ENCODE results near the gene ZNF500. TPM values are rescaled to one million over a fixed set of nuclear protein-coding genes. Genes with fewer than 3 reads are reported as not detected.

ZNF500 gene
- polyA plus RNA-seq, 1 of the 3 experiments (the other 2 are of a cell fraction) = 6.3 TPM

DNA sequence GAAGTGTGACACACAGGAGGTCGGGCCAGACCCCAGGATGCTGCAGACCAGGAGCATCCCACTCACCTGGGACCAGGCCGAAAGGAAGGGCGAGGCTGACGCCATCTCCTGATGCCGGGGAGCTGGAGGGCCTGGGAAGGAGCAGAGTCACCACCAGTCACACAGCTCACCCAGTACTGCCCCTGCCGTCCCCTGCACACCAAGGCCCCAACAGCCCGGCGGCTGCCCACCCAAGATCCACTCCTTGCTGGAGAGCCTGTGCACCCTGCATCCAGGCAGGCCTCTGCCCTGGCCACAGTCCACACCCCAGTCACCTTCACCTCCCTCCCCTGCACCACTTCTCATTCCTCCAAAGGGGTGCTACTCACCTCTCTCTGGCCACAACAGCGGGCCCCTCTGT lies 4.8 kb downstream of the ZNF500 start:
- Histone ChIP-seq H3K4me1 (ENCODE audit: control insufficient read depth in 1 of 2, insufficient read depth in 2 of 2, low read depth in 1 of 2, low read length in 1 of 2) (peaks cover 5 to 9% of the 10 kb centered on the region in 2 experiments; a peak in 2 of 4 replicates), H3K36me3 (replicated peaks in 1 of 2; ENCODE audit: control insufficient read depth in 1 of 2, insufficient read depth in 2 of 2, low read length in 1 of 2) (peaks cover 15 to 45% of the 10 kb centered on the region in 2 experiments)
- WGBS (ENCODE audit: low lambda C conversion rate) = 91% methylated on average over 7 of the region's 9 CpGs

DNA sequence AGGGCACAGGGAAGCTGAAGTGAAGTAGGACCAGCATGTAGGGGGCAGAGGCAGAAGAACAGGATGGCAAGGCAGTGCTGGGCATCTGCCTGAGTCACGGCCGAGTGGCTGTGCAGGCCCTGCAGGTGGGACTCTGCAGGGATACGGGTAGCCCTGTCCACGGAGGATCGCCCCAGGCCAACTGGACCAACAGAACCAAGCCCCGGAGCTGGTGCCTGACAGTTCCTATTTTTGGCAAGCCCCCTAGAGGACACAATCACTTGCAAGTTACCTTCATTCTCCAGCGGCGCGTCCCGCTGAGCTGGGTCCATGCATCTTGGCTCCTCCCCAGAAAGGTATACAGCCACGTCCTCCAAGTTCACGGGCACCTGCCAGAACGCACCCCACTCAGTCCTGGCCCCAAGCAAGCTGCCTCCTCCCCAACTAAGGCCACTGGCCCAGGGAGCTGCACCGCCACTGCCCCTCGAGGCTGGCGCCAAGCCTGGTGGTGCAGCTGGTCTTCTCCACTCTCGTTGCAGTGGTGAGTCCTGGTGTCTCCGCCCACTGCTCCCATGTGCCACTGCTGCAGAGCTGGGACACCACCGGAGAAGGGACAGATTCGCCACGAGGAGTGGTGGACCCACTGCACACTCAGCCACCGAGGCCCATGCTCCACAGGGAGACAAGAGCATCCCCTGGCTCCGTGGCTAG lies 6.6 kb downstream of the ZNF500 start:
- H3K36me3 ChIP-seq (replicated peaks in 1 of 2; ENCODE audit: control insufficient read depth in 1 of 2, insufficient read depth in 2 of 2, low read length in 1 of 2) = peaks cover 32 to 50% of the 10 kb centered on the region in 2 experiments
- peaks cover 3% of the 10 kb centered on the region for H3F3A ChIP-seq (replicated peaks; ENCODE audit: insufficient read depth)
- no peaks in the 10 kb centered on the region for H4K20me1 ChIP-seq (ENCODE audit: insufficient read depth)
- ChIA-PET CTCF (interaction anchor here (1.4 kb wide), 1 partner anchor 9 kb away, joined by 3 read pairs; no protein-coding TSS in a partner anchor), POLR2A (interaction anchor here (0.8 kb wide), 1 partner anchor 8 kb away, joined by 3 read pairs; no protein-coding TSS in a partner anchor)
- no peak overlapping the region for H3K4me2 ChIP-seq
- no peak overlapping the region for H3K4me3 ChIP-seq (ENCODE audit: low read depth in 2 of 2, low read length in 1 of 2)
- H2AFZ ChIP-seq (ENCODE audit: low read depth) = no peak overlapping the region
- no peak for DNase-seq
- 91% methylated on average over 7 of the region's 23 CpGs for WGBS (ENCODE audit: low lambda C conversion rate)
- peaks cover 0 to under 1% of the 10 kb centered on the region in 2 experiments; a peak in 1 of 4 replicates for H3K4me1 ChIP-seq (ENCODE audit: control insufficient read depth in 1 of 2, insufficient read depth in 2 of 2, low read depth in 1 of 2, low read length in 1 of 2)
- no peak overlapping the region for H3K9ac ChIP-seq
- H3K9me3 ChIP-seq = 0 out of 2 replicates have a peak, but pooled peaks cover under 1% of the 10 kb centered on the region
- no peaks in the 10 kb centered on the region for H3K27me3 ChIP-seq (ENCODE audit: insufficient read depth)
- peaks cover 24% of the 10 kb centered on the region for H3K79me2 ChIP-seq (ENCODE audit: insufficient read depth)
- no peaks in the 10 kb centered on the region for H3K9me2 ChIP-seq
- no peak overlapping the region for H3K27ac ChIP-seq (ENCODE audit: low read depth in 2 of 2, low read length in 1 of 2)
- TF ChIP-seq SMC3 (IDR thresholded peaks at IDR 0.05; ENCODE audit: low read depth, low read length) = no peak
- TF ChIP-seq JUND (IDR thresholded peaks at IDR 0.05) = no peak
- TF ChIP-seq FOXJ3 (CRISPR knock-in tag; IDR thresholded peaks at IDR 0.05) = no peak
- TF ChIP-seq RAD21 (IDR thresholded peaks at IDR 0.05; ENCODE audit: low read length) = no peak
- no peak for TF ChIP-seq ELF1 (IDR thresholded peaks at IDR 0.05)
- TF ChIP-seq CHD2 (IDR thresholded peaks at IDR 0.05; ENCODE audit: low read length, partially characterized antibody) = no peak
- TF ChIP-seq CTCF (IDR thresholded peaks at IDR 0.05) = no peak
- TF ChIP-seq, protein P1, sequence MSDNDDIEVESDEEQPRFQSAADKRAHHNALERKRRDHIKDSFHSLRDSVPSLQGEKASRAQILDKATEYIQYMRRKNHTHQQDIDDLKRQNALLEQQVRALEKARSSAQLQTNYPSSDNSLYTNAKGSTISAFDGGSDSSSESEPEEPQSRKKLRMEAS (IDR thresholded peaks at IDR 0.05; ENCODE audit: low read depth) = no peak
- TF ChIP-seq TCF12 (IDR thresholded peaks at IDR 0.05) = no peak
- TF ChIP-seq, protein P2, sequence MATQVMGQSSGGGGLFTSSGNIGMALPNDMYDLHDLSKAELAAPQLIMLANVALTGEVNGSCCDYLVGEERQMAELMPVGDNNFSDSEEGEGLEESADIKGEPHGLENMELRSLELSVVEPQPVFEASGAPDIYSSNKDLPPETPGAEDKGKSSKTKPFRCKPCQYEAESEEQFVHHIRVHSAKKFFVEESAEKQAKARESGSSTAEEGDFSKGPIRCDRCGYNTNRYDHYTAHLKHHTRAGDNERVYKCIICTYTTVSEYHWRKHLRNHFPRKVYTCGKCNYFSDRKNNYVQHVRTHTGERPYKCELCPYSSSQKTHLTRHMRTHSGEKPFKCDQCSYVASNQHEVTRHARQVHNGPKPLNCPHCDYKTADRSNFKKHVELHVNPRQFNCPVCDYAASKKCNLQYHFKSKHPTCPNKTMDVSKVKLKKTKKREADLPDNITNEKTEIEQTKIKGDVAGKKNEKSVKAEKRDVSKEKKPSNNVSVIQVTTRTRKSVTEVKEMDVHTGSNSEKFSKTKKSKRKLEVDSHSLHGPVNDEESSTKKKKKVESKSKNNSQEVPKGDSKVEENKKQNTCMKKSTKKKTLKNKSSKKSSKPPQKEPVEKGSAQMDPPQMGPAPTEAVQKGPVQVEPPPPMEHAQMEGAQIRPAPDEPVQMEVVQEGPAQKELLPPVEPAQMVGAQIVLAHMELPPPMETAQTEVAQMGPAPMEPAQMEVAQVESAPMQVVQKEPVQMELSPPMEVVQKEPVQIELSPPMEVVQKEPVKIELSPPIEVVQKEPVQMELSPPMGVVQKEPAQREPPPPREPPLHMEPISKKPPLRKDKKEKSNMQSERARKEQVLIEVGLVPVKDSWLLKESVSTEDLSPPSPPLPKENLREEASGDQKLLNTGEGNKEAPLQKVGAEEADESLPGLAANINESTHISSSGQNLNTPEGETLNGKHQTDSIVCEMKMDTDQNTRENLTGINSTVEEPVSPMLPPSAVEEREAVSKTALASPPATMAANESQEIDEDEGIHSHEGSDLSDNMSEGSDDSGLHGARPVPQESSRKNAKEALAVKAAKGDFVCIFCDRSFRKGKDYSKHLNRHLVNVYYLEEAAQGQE (IDR thresholded peaks at IDR 0.05; ENCODE audit: low read depth, low read length) = no peak

More for the DNA sequence above, 4.8 kb downstream of the ZNF500 start:
- POLR2A ChIA-PET = no interaction called here
- no peak overlapping the region for H2AFZ ChIP-seq (ENCODE audit: low read depth)
- no peak overlapping the region for H3K4me2 ChIP-seq
- no peak for DNase-seq
- H3K9me3 ChIP-seq = no peaks in the 10 kb centered on the region
- H3F3A ChIP-seq (replicated peaks; ENCODE audit: insufficient read depth) = peaks cover under 1% of the 10 kb centered on the region
- TF ChIP-seq TCF12 (IDR thresholded peaks at IDR 0.05) (no peak), POLR2AphosphoS5 (IDR thresholded peaks at IDR 0.05; ENCODE audit: low read depth, low read length) (no peak), RAD21 (IDR thresholded peaks at IDR 0.05; ENCODE audit: low read length) (no peak), GABPA (IDR thresholded peaks at IDR 0.05; ENCODE audit: low read depth) (no peak), EZH2phosphoT487 (IDR thresholded peaks at IDR 0.05; ENCODE audit: borderline replicate concordance, low read depth) (no peak), ELF1 (IDR thresholded peaks at IDR 0.05) (no peak), YY1 (IDR thresholded peaks at IDR 0.05; ENCODE audit: low read depth) (no peak), USF1 (IDR thresholded peaks at IDR 0.05; ENCODE audit: borderline replicate concordance, low read depth) (no peak), CTCF (IDR thresholded peaks at IDR 0.05) (no peak)
- H4K20me1 ChIP-seq (ENCODE audit: insufficient read depth) = no peaks in the 10 kb centered on the region
- no peak overlapping the region for H3K4me3 ChIP-seq (ENCODE audit: low read depth in 2 of 2, low read length in 1 of 2)
- no peak overlapping the region for H3K27ac ChIP-seq (ENCODE audit: low read depth in 2 of 2, low read length in 1 of 2)
- H3K27me3 ChIP-seq (ENCODE audit: insufficient read depth) = no peaks in the 10 kb centered on the region
- H3K79me2 ChIP-seq (ENCODE audit: insufficient read depth) = peaks cover 40% of the 10 kb centered on the region
- CTCF ChIA-PET = interaction anchor here (1.3 kb wide), 1 partner anchor 15 kb away, joined by 3 read pairs; no protein-coding TSS in a partner anchor
- H3K9me2 ChIP-seq = no peaks in the 10 kb centered on the region
- H3K9ac ChIP-seq = no peak overlapping the region

All from SK-N-SH (cell line).